ENCODE results near the gene MRTFA.

Gene MRTFA

GRCh38 chr22:40433416-40434090, 203.0 kb downstream of the MRTFA start:
- Histone ChIP-seq H3K4me3 (no peak overlapping the region), H3K27ac (no peak overlapping the region), H3K4me1 (peaks cover 0 to 60% (median 21%) of the 10 kb centered on the region in 4 donors), H3K9me3 (no peaks in the 10 kb centered on the region), H3K36me3 (peaks cover 15 to 37% (median 30%) of the 10 kb centered on the region in 3 donors), H3K27me3 (no peaks in the 10 kb centered on the region)
- intact Hi-C loops (cut with DNase I; ENCODE audit: low total_unique reads), result loop anchor here (10.0 kb wide), 1 partner anchor 59 kb away; the partner anchor contains the start of gene SGSM3
- DNase-seq, result no peak
- TF ChIP-seq, protein P1, sequence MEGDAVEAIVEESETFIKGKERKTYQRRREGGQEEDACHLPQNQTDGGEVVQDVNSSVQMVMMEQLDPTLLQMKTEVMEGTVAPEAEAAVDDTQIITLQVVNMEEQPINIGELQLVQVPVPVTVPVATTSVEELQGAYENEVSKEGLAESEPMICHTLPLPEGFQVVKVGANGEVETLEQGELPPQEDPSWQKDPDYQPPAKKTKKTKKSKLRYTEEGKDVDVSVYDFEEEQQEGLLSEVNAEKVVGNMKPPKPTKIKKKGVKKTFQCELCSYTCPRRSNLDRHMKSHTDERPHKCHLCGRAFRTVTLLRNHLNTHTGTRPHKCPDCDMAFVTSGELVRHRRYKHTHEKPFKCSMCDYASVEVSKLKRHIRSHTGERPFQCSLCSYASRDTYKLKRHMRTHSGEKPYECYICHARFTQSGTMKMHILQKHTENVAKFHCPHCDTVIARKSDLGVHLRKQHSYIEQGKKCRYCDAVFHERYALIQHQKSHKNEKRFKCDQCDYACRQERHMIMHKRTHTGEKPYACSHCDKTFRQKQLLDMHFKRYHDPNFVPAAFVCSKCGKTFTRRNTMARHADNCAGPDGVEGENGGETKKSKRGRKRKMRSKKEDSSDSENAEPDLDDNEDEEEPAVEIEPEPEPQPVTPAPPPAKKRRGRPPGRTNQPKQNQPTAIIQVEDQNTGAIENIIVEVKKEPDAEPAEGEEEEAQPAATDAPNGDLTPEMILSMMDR (IDR thresholded peaks at IDR 0.05), result no peak

DNA sequence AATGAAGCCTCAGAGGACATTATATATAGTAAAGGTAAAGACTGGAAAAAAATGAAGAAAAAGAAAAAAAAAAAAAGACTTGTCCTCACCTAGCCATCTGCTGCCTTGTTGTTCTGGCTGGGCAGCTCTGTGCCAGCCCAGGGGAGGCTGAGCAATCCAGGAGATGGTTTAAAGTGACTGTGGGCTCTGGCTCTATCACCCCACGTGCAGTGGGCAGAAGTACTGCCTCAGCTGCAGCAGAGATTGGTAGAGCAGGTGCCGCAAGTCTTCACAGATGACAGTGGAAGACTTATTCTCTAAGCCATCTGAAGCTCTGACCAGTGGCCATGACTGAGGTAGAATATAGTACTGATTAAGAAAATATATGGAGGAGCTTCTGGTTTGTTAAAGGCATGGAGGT, 203.9 kb downstream of the MRTFA start:
- no peak overlapping the region for H3K27ac ChIP-seq
- intact Hi-C loops (cut with DNase I; ENCODE audit: low total_unique reads), result loop anchor here (10.0 kb wide), 1 partner anchor 58 kb away; the partner anchor contains the start of gene SGSM3
- no peaks in the 10 kb centered on the region for H3K9me3 ChIP-seq
- H3K4me1 ChIP-seq, result peaks cover 0 to 51% (median 17%) of the 10 kb centered on the region in 4 donors
- TF ChIP-seq, protein P1 (IDR thresholded peaks at IDR 0.05), result no peak
- no peak overlapping the region for H3K4me3 ChIP-seq
- no peaks in the 10 kb centered on the region for H3K27me3 ChIP-seq
- peak in 1 of 2 donors; percentile 31 for DNase-seq
- peaks cover 25 to 46% (median 39%) of the 10 kb centered on the region in 3 donors for H3K36me3 ChIP-seq

DNA sequence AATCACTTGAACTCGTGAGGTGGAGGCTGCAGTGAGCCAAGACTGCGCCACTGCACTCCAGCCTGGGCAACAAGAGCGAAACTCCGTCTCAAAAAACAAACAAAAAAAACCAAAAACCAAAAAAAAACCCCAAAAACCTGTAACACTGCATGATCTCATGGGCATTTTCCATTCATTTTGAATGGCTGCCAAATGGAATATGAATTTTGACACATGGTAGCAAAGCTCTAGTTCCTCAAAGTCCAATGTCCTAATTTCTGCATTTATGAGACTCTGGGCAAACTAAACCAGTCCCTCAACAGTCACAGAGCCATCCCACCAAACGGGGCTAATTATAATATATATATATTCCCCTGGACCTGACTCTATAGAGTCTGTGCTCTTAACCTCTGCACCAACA, 204.4 kb downstream of the MRTFA start:
- intact Hi-C loops (cut with DNase I; ENCODE audit: low total_unique reads), result loop anchor here (10.0 kb wide), 1 partner anchor 57 kb away; the partner anchor contains the start of gene SGSM3
- H3K4me1 ChIP-seq, result peaks cover 0 to 46% (median 13%) of the 10 kb centered on the region in 4 donors
- DNase-seq, result no peak
- H3K27me3 ChIP-seq, result no peaks in the 10 kb centered on the region
- H3K4me3 ChIP-seq, result no peak overlapping the region
- no peak overlapping the region for H3K27ac ChIP-seq
- H3K36me3 ChIP-seq, result peaks cover 26 to 50% (median 42%) of the 10 kb centered on the region in 3 donors
- H3K9me3 ChIP-seq, result no peaks in the 10 kb centered on the region
- TF ChIP-seq, protein P1 (IDR thresholded peaks at IDR 0.05), result no peak

DNA sequence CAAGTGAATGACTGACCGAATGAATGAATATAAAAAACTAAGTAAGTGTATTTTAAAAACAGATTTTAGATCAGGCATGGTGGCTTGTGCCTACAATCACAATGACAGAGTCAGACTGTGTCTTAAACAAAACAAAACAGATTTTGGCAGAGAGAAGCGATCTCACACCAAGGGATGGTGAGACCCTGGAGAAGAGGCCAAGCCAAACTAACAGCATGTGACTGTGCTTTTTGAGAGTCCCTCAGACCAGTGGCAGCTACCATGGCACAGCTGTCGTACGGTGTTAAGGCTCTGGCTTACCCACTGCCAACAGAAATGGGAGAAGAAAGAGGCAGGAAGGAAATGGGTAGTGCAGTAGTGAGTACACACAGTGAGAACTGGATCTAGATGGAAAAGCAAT, 205.5 kb downstream of the MRTFA start:
- peak in 1 of 2 donors; percentile 50 for DNase-seq
- Histone ChIP-seq H3K4me3 (no peak overlapping the region), H3K4me1 (peaks cover 0 to 35% (median 1%) of the 10 kb centered on the region in 4 donors), H3K9me3 (no peaks in the 10 kb centered on the region), H3K27ac (no peak overlapping the region), H3K36me3 (peaks cover 30 to 59% (median 53%) of the 10 kb centered on the region in 3 donors), H3K27me3 (no peaks in the 10 kb centered on the region)
- TF ChIP-seq, protein P1 (IDR thresholded peaks at IDR 0.05), result no peak
- intact Hi-C loops (cut with DNase I; ENCODE audit: low total_unique reads), result loop anchor here (10.0 kb wide), 1 partner anchor 56 kb away; the partner anchor contains the start of gene SGSM3

DNA sequence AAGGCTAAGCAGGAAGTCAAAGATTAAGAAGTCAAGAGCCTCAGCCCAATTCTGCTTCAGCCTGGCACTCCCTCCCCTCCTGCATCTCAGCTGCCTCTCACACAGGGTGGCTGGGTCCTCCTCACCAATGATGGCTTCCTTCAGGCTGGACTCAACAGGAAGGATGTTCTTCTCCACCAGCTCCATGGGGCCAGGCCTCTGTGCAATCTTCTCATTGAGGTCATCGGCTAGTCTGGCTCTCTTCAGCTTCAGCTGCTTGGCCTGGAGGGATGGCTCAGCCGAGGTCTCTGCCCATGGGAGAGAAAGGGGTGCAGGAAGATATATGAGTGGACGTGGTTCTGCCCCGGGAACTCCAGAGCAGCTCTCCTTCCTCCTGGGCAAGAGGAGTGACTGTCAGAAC, 207.0 kb downstream of the MRTFA start:
- Histone ChIP-seq H3K27me3 (no peaks in the 10 kb centered on the region), H3K36me3 (peaks cover 30 to 64% (median 60%) of the 10 kb centered on the region in 3 donors), H3K9me3 (no peaks in the 10 kb centered on the region), H3K4me3 (no peak overlapping the region), H3K4me1 (peaks cover 0 to 28% (median 3%) of the 10 kb centered on the region in 4 donors), H3K27ac (no peak overlapping the region)
- TF ChIP-seq, protein P1 (IDR thresholded peaks at IDR 0.05), result no peak
- intact Hi-C loops (cut with DNase I; ENCODE audit: low total_unique reads), result no loop called here
- DNase-seq, result peak in 1 of 2 donors; percentile 51

Data from tibial artery (tissue), 4 donors.